ENCODE results near the gene TPX2.

DNA sequence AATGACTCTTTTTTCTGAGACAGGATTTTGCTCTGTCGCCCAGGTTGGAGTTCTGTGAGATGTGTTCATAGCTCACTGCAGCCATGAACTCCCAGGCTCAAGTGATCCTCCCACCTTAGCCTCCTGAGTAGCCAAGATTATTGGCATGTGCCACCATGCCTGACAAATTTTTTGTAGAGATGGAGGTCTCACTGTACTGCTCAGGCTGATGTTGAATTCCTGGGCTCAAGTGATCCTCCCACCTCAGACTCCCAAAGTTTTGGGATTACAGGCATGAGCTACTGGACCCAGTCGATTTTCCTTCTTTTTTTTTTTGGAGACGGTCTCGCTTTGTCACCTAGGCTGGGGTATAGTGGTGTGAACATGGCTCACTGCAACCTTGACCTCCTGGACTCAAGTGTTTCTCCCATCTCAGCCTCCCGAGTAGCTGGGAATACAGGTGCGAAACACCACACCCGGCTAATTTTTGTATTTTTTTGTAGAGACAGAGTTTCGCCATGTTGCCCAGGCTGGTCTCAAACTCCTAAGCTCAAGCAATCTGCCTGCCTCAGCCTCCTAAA is 40.8 kb upstream of the TPX2 start:
- TF ChIP-seq EP300 (conservative IDR thresholded peaks at IDR 0.05; ENCODE audit: poor library complexity, severe bottlenecking) (no peak), EZH2 (IDR thresholded peaks at IDR 0.05; ENCODE audit: borderline replicate concordance, insufficient read depth, low read length, poor library complexity, severe bottlenecking) (no peak), SMC3 (conservative IDR thresholded peaks at IDR 0.05; ENCODE audit: poor library complexity) (no peak), RAD21 (conservative IDR thresholded peaks at IDR 0.05) (no peak), POLR2AphosphoS5 (IDR thresholded peaks at IDR 0.05) (no peak), TAF1 (IDR thresholded peaks at IDR 0.05; ENCODE audit: low read depth) (no peak), MXI1 (conservative IDR thresholded peaks at IDR 0.05; ENCODE audit: poor library complexity, severe bottlenecking) (no peak)
- TF ChIP-seq, protein P1, sequence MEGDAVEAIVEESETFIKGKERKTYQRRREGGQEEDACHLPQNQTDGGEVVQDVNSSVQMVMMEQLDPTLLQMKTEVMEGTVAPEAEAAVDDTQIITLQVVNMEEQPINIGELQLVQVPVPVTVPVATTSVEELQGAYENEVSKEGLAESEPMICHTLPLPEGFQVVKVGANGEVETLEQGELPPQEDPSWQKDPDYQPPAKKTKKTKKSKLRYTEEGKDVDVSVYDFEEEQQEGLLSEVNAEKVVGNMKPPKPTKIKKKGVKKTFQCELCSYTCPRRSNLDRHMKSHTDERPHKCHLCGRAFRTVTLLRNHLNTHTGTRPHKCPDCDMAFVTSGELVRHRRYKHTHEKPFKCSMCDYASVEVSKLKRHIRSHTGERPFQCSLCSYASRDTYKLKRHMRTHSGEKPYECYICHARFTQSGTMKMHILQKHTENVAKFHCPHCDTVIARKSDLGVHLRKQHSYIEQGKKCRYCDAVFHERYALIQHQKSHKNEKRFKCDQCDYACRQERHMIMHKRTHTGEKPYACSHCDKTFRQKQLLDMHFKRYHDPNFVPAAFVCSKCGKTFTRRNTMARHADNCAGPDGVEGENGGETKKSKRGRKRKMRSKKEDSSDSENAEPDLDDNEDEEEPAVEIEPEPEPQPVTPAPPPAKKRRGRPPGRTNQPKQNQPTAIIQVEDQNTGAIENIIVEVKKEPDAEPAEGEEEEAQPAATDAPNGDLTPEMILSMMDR (IDR thresholded peaks at IDR 0.05; ENCODE audit: poor library complexity, severe bottlenecking) = no peak
- TF ChIP-seq, protein P2, sequence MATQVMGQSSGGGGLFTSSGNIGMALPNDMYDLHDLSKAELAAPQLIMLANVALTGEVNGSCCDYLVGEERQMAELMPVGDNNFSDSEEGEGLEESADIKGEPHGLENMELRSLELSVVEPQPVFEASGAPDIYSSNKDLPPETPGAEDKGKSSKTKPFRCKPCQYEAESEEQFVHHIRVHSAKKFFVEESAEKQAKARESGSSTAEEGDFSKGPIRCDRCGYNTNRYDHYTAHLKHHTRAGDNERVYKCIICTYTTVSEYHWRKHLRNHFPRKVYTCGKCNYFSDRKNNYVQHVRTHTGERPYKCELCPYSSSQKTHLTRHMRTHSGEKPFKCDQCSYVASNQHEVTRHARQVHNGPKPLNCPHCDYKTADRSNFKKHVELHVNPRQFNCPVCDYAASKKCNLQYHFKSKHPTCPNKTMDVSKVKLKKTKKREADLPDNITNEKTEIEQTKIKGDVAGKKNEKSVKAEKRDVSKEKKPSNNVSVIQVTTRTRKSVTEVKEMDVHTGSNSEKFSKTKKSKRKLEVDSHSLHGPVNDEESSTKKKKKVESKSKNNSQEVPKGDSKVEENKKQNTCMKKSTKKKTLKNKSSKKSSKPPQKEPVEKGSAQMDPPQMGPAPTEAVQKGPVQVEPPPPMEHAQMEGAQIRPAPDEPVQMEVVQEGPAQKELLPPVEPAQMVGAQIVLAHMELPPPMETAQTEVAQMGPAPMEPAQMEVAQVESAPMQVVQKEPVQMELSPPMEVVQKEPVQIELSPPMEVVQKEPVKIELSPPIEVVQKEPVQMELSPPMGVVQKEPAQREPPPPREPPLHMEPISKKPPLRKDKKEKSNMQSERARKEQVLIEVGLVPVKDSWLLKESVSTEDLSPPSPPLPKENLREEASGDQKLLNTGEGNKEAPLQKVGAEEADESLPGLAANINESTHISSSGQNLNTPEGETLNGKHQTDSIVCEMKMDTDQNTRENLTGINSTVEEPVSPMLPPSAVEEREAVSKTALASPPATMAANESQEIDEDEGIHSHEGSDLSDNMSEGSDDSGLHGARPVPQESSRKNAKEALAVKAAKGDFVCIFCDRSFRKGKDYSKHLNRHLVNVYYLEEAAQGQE (IDR thresholded peaks at IDR 0.05; ENCODE audit: borderline replicate concordance) = no peak
